Head of caudate nucleus (tissue), 42 donors: ENCODE data around the gene LDHA.
"Not testable (repeated sequence)": the region's sequence is repeated elsewhere in the genome, so short reads cannot be mapped to it uniquely, and the experiment has no call there.

Source experiments
- DNase-seq, 42 donors: peaks; one replicate each; pipeline versions ENCODE4 v3.0.0 to v3.0.0-alpha.2; 2020 to 2021; ENCODE audit warnings: mixed read lengths in 7 of 42
- intact Hi-C: fragments of 100-400 bp; cut with DNase I; formaldehyde crosslinking; loops from one replicate; pipeline ENCODE4 v1.15.0; 2022

LDHA gene

GRCh38 chr11:18392434-18393321 lies 1.7 kb upstream of the LDHA start:
- intact Hi-C loops, result loop anchor here (10.0 kb wide), 1 partner anchor 132 kb away; the partner anchor contains the start of gene TSG101

GRCh38 chr11:18393581-18394274 lies 635 bp upstream of the LDHA start:
- intact Hi-C loops, result loop anchor here (2.0 to 10.0 kb wide), 2 partner anchors 71 to 131 kb away; partner anchors contain the start of genes GTF2H1, HPS5 and TSG101
- peak in 3 of 42 donors; percentile 6 to 44 (median 8) for DNase-seq

More at GRCh38 chr11:18392434-18393321, 1.7 kb upstream of the LDHA start:
- no peak for DNase-seq

GRCh38 chr11:18394928-18395734 lies 768 bp downstream of the LDHA start:
- DNase-seq, result peak in 30 of 42 donors; percentile 7 to 55 (median 26)
- intact Hi-C loops, result loop anchor here (2.0 to 10.0 kb wide), 2 partner anchors 72 to 130 kb away; partner anchors contain the start of genes GTF2H1, HPS5 and TSG101

- peak; percentile 87 to 98 (median 96) for DNase-seq
- intact Hi-C loops, result loop anchor here (2.0 to 10.0 kb wide), 2 partner anchors 73 to 129 kb away; partner anchors contain the start of genes GTF2H1, HPS5 and TSG101
Measured at GRCh38 chr11:18395735-18396504, 1.6 kb downstream of the LDHA start.

GRCh38 chr11:18397921-18398320 lies 3.6 kb downstream of the LDHA start:
- intact Hi-C loops, result loop anchor here (10.0 kb wide), 1 partner anchor 127 kb away; the partner anchor contains the start of gene TSG101

GRCh38 chr11:18401077-18401476 lies 6.7 kb downstream of the LDHA start:
- intact Hi-C loops, DNase-seq: not testable (repeated sequence)

More at GRCh38 chr11:18397921-18398320, 3.6 kb downstream of the LDHA start:
- no peak for DNase-seq

GRCh38 chr11:18404062-18404461 lies 9.7 kb downstream of the LDHA start:
- intact Hi-C loops, result no loop called here
- no peak for DNase-seq

- DNase-seq, result peak in 1 of 42 donors; percentile 47
- intact Hi-C loops, result not testable (repeated sequence)
Measured at GRCh38 chr11:18407400-18407799, 13.0 kb downstream of the LDHA start.

GRCh38 chr11:18408558-18409291 lies 14.4 kb downstream of the LDHA start:
- DNase-seq, result peak in 1 of 42 donors; percentile 6
- intact Hi-C loops, result no loop called here

GRCh38 chr11:18416459-18416858 lies 22.1 kb downstream of the LDHA start:
- no peak for DNase-seq
- intact Hi-C loops, result no loop called here

- DNase-seq, result no peak
- intact Hi-C loops, result no loop called here
Measured at GRCh38 chr11:18419040-18419439, 24.7 kb downstream of the LDHA start.

- intact Hi-C loops, result no loop called here
- DNase-seq, result no peak
Measured at GRCh38 chr11:18420067-18420466, 25.7 kb downstream of the LDHA start.

- no peak for DNase-seq
- intact Hi-C loops, result no loop called here
Measured at GRCh38 chr11:18427240-18427639, 32.9 kb downstream of the LDHA start.

GRCh38 chr11:18429332-18429731 lies 35.0 kb downstream of the LDHA start:
- DNase-seq, result no peak

GRCh38 chr11:18438691-18439090 lies 44.3 kb downstream of the LDHA start:
- DNase-seq, result no peak
- intact Hi-C loops, result no loop called here

More at GRCh38 chr11:18429332-18429731, 35.0 kb downstream of the LDHA start:
- intact Hi-C loops, result no loop called here

GRCh38 chr11:18449251-18449650 lies 54.9 kb downstream of the LDHA start:
- intact Hi-C loops, result no loop called here
- DNase-seq, result no peak

- intact Hi-C loops, result no loop called here
- no peak for DNase-seq
Measured at GRCh38 chr11:18452927-18453326, 58.6 kb downstream of the LDHA start.
